B cell (primary cell): ENCODE results near the gene NPC1. TPM values are rescaled to one million over a fixed set of nuclear protein-coding genes. Genes with fewer than 3 reads are reported as not detected.

Experiments used
- ATAC-seq: fragments of 200-7000 bp; cut with Tn5 transposase; one replicate; pipeline ENCODE4 v1.10.0; 2021; ENCODE audit warnings: low read depth, mild to moderate bottlenecking, moderate number of reproducible peaks, moderate library complexity
- CTCF ChIA-PET: fragments of 350-600 bp; sonication (Branson Sonifier 250); formaldehyde crosslinking; loops from one replicate; lab custom pipeline; 2021; ENCODE audit warnings: antibody characterized with exemption, inconsistent platforms; lab: Charles Lee
- POLR2A ChIA-PET: fragments of 350-600 bp; sonication (Branson Sonifier 250); formaldehyde crosslinking; loops from one replicate; lab custom pipeline; 2021; ENCODE audit warnings: antibody characterized with exemption; lab: Charles Lee
- DNase-seq: peaks from one replicate; pipeline ENCODE4 v3.0.0; 2013
- H2AFZ ChIP-seq: 2 replicates; pipeline ENCODE4 v1.6.1; 2012; ENCODE audit warnings: mild to moderate bottlenecking, low read depth, low read length; ENCODE audit not compliant: insufficient read depth, poor library complexity, severe bottlenecking
- H3K27ac ChIP-seq, 2 donors: 1 replicate in 1 of 2; 2 replicates in 1 of 2; pipeline ENCODE4 v1.5.1; 2012 to 2013; ENCODE audit warnings: low read length in 2 of 2, mild to moderate bottlenecking in 2 of 2, moderate library complexity in 1 of 2
- H3K27me3 ChIP-seq, 4 experiments: fragments of 200-600 bp in 1 of 4; sonication (generic) in 1 of 4; replicated peaks in 1 of 4; 1 replicate in 2 of 4; 2 replicates in 2 of 4; pipeline versions ENCODE4 v1.6.1 to v1.7.0; 2013 to 2016; ENCODE audit warnings: low read length in 3 of 4, mild to moderate bottlenecking in 2 of 4, mixed read lengths in 1 of 4, moderate library complexity in 1 of 4; ENCODE audit not compliant: insufficient read depth in 4 of 4, control insufficient read depth in 3 of 4; ENCODE audit errors: control extremely low read depth in 1 of 4
- H3K36me3 ChIP-seq, 2 experiments: replicated peaks in 1 of 2; 1 replicate in 1 of 2; 2 replicates in 1 of 2; pipeline versions ENCODE4 v1.6.1 to v1.7.1; 2013; ENCODE audit warnings: low read length in 1 of 2; ENCODE audit not compliant: insufficient read depth in 2 of 2, control insufficient read depth in 1 of 2; ENCODE audit errors: control extremely low read depth in 1 of 2, extremely low read depth in 1 of 2
- H3K4me1 ChIP-seq, 2 donors: fragments of 200-600 bp in 1 of 2; sonication (generic) in 1 of 2; 1 replicate in 1 of 2; 2 replicates in 1 of 2; pipeline versions ENCODE4 v1.5.1 to v1.6.1; 2013 to 2017; ENCODE audit warnings: low read length in 2 of 2; ENCODE audit not compliant: control insufficient read depth in 2 of 2, insufficient read depth in 2 of 2
- H3K4me2 ChIP-seq: replicated peaks from 2 replicates; pipeline ENCODE3; 2012; ENCODE audit warnings: mild to moderate bottlenecking, low read depth, low read length; ENCODE audit not compliant: poor library complexity, severe bottlenecking
- H3K4me3 ChIP-seq, 5 experiments: fragments of 200-600 bp in 1 of 5; sonication (generic) in 1 of 5; 1 replicate in 3 of 5; 2 replicates in 2 of 5; pipeline versions ENCODE4 v1.5.1 to v1.7.0; 2011 to 2016; ENCODE audit warnings: low read length in 4 of 5, mild to moderate bottlenecking in 4 of 5, low read depth in 2 of 5, control low read depth in 1 of 5, moderate library complexity in 1 of 5; ENCODE audit not compliant: insufficient read depth in 1 of 5; ENCODE audit errors: control extremely low read depth in 1 of 5, extremely low read depth in 1 of 5
- H3K79me2 ChIP-seq: fragments of 200-600 bp; sonication (generic); one replicate; pipeline ENCODE4 v1.6.0; 2016; ENCODE audit warnings: low read length; ENCODE audit not compliant: control insufficient read depth, insufficient read depth
- H3K9ac ChIP-seq: fragments of 200-600 bp; sonication (generic); 2 replicates; pipeline ENCODE4 v1.6.1; 2017; ENCODE audit warnings: mild to moderate bottlenecking, low read length, moderate library complexity
- H3K9me3 ChIP-seq, 3 donors: one replicate each; pipeline versions ENCODE4 v1.6.1 to v1.7.1; 2013; ENCODE audit warnings: low read length in 2 of 3; ENCODE audit not compliant: control insufficient read depth in 2 of 3, insufficient read depth in 1 of 3; ENCODE audit errors: control extremely low read depth in 1 of 3
- H4K20me1 ChIP-seq: 2 replicates; pipeline ENCODE4 v1.6.0; 2012; ENCODE audit warnings: mild to moderate bottlenecking, low read length; ENCODE audit not compliant: insufficient read depth, control insufficient read depth, poor library complexity, severe bottlenecking
- H3K27ac Mint-ChIP-seq: one replicate; pipeline ENCODE4 v1.8.0; 2021; ENCODE audit warnings: mixed read lengths
- H3K27me3 Mint-ChIP-seq: one replicate; pipeline ENCODE4 v1.8.0; 2021; ENCODE audit warnings: mixed read lengths
- H3K4me1 Mint-ChIP-seq: one replicate; pipeline ENCODE4 v1.8.0; 2021; ENCODE audit warnings: mixed read lengths
- H3K4me3 Mint-ChIP-seq: one replicate; pipeline ENCODE4 v1.8.0; 2021; ENCODE audit warnings: mixed read lengths
- H3K9me3 Mint-ChIP-seq: one replicate; pipeline ENCODE4 v1.8.0; 2022; ENCODE audit warnings: mixed read lengths; ENCODE audit not compliant: insufficient read depth
- EZH2 ChIP-seq: IDR thresholded peaks from 2 replicates; pipeline ENCODE4 v1.6.1; 2012; ENCODE audit warnings: borderline replicate concordance, low read depth, mild to moderate bottlenecking, moderate library complexity, low read length; ENCODE audit not compliant: insufficient read depth, poor library complexity, severe bottlenecking
- WGBS: methylation state at CpG from one replicate; pipeline ENCODE4 v1.1.5; 2013; ENCODE audit warnings: missing lambda C conversion rate; ENCODE audit not compliant: insufficient coverage; 5-methylcytosine and 5-hydroxymethylcytosine counted together
- intact Hi-C: fragments of 100-400 bp; cut with micrococcal nuclease; formaldehyde crosslinking; loops from one replicate; pipeline ENCODE4 v1.10.0; 2022
- polyA plus RNA-seq: library from polyadenylated mRNA; depleted of rRNA; stranded (reverse); fragments of >200 nt; gene quantifications from 2 replicates; pipeline ENCODE4 v1.2.3, GENCODE V29; 2012
- total RNA-seq, 2 donors: library from RNA; stranded (reverse); fragments of 120-200 nt in 1 of 2; gene quantifications; 1 replicate in 1 of 2; 2 replicates in 1 of 2; pipeline versions ENCODE4 v1.2.3 to v1.2.4, GENCODE V29; 2013 to 2022
- TF ChIP-seq, protein P1 (sequence below): fragments of 200-600 bp; IDR thresholded peaks from one replicate; pipeline ENCODE4 v1.8.0; 2022; ENCODE audit warnings: antibody characterized with exemption, mild to moderate bottlenecking

NPC1 gene
- total and polyA plus RNA-seq, 2 donors (not counting 1 experiment from before 2014, with no cell fraction given): 17.5 to 44.4 TPM

DNA sequence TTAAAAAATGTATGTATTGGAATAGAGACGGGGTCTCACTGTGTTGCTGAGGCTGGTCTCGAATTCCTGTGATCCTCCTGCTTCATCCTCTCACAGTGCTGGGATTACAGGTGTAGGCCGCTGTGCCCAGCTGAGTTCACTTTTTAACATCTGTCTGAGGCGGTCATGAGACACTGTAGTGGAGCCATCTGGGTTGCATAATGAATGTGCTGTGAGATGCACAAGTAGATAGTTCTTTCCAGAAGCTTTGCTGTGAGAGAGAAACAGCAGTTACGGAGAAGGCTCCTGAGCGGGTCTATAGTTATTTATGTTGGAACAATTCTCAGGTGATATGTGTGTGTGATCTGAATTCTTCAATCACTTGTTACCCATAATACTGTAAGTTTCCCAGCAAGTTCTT lies 79.9 kb downstream of the NPC1 start:
- H3K79me2 ChIP-seq: peaks cover 80% of the 10 kb centered on the region

DNA sequence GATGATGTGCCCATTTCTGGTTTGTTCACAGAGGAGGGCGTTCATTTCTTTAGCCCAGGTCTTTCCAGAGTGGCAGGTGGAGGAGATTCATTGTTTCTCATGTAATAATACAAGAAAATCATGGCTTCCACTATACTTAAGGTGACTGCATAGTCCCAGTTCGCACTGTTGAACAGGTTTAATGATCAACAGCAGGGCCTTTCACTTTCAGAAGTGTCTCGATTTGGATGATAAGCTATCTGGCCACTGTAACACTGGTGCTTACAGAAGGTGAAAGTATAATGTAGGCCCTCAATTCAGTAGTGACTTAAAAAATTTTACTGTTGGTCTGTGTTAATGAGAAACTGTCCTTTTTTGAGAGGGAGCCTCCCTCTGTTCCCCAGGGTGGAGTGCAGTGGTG lies 81.6 kb downstream of the NPC1 start:
- Mint-ChIP-seq H3K4me3 (peak overlapping the region; percentile 86), H3K27ac (peak overlapping the region; percentile 93), H3K9me3 (no peaks in the 10 kb centered on the region), H3K27me3 (no peaks in the 10 kb centered on the region), H3K4me1 (peaks cover 57% of the 10 kb centered on the region)
- peaks cover 41 to 58% of the 10 kb centered on the region in 2 donors for H3K4me1 ChIP-seq
- H4K20me1 ChIP-seq: peaks cover 39% of the 10 kb centered on the region
- TF ChIP-seq, protein P1, sequence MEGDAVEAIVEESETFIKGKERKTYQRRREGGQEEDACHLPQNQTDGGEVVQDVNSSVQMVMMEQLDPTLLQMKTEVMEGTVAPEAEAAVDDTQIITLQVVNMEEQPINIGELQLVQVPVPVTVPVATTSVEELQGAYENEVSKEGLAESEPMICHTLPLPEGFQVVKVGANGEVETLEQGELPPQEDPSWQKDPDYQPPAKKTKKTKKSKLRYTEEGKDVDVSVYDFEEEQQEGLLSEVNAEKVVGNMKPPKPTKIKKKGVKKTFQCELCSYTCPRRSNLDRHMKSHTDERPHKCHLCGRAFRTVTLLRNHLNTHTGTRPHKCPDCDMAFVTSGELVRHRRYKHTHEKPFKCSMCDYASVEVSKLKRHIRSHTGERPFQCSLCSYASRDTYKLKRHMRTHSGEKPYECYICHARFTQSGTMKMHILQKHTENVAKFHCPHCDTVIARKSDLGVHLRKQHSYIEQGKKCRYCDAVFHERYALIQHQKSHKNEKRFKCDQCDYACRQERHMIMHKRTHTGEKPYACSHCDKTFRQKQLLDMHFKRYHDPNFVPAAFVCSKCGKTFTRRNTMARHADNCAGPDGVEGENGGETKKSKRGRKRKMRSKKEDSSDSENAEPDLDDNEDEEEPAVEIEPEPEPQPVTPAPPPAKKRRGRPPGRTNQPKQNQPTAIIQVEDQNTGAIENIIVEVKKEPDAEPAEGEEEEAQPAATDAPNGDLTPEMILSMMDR: no peak
- no peak for TF ChIP-seq EZH2
- H3K9ac ChIP-seq: peak overlapping the region; percentile 93
- H3K4me3 ChIP-seq: peak overlapping the region in 4 of 5 experiments; percentile 72 to 98 (median 76)
- H3K27me3 ChIP-seq: no peaks in the 10 kb centered on the region
- peak overlapping the region; percentile 85 for H2AFZ ChIP-seq
- peaks cover 86% of the 10 kb centered on the region for H3K79me2 ChIP-seq
- ATAC-seq (no peak), DNase-seq (peak; percentile 58)
- WGBS: 23% methylated on average over 2 of the region's 3 CpGs
- ChIA-PET CTCF (interaction anchor here (0.5 to 3.6 kb wide), 16 partner anchors 8 to 684 kb away, joined by 3 to 27 read pairs (median 4); partner anchors contain the start of genes CABLES1 and RIOK3), POLR2A (interaction anchor here (0.7 to 1.7 kb wide), 2 partner anchors 9 to 16 kb away, joined by 3 to 6 read pairs; no protein-coding TSS in a partner anchor)
- peaks cover 0 to 41% of the 10 kb centered on the region in 2 experiments for H3K36me3 ChIP-seq
- peak overlapping the region; percentile 87 for H3K4me2 ChIP-seq
- H3K27ac ChIP-seq: peak overlapping the region; percentile 51 to 81
- intact Hi-C loops: loop anchor here (5.0 to 10.0 kb wide), 2 partner anchors 150 to 272 kb away; no protein-coding TSS in a partner anchor
- H3K9me3 ChIP-seq: no peaks in the 10 kb centered on the region

More for the DNA sequence above, 79.9 kb downstream of the NPC1 start:
- CTCF ChIA-PET: interaction anchor here (1.7 to 3.6 kb wide), 3 partner anchors 9 to 83 kb away, joined by 6 to 27 read pairs (median 11); no protein-coding TSS in a partner anchor
- Histone ChIP-seq H3K27ac (no peak overlapping the region), H3K4me2 (no peak overlapping the region), H3K36me3 (peaks cover 0 to 56% of the 10 kb centered on the region in 2 experiments), H3K4me1 (peaks cover 28 to 41% of the 10 kb centered on the region in 2 donors), H4K20me1 (peaks cover 50% of the 10 kb centered on the region), H3K9ac (no peak overlapping the region), H3K4me3 (no peak overlapping the region), H2AFZ (no peak overlapping the region), H3K27me3 (no peaks in the 10 kb centered on the region), H3K9me3 (no peaks in the 10 kb centered on the region)
- WGBS: 78% methylated on average over 4 of the region's 6 CpGs
- Mint-ChIP-seq H3K4me1 (peaks cover 53% of the 10 kb centered on the region), H3K4me3 (peak overlapping the region; percentile 34), H3K27ac (no peak overlapping the region), H3K27me3 (no peaks in the 10 kb centered on the region), H3K9me3 (no peaks in the 10 kb centered on the region)
- no peak for TF ChIP-seq EZH2
- TF ChIP-seq, protein P1: no peak
- POLR2A ChIA-PET: no interaction called here
- DNase-seq: no peak
- intact Hi-C loops: loop anchor here (10.0 kb wide), 1 partner anchor 152 kb away; no protein-coding TSS in a partner anchor
- no peak for ATAC-seq
